Karpas-422 (cell line): ENCODE data around the gene DTX4. TPM values are rescaled to one million over a fixed set of nuclear protein-coding genes. Genes with fewer than 3 reads are reported as not detected.

ENCODE experiments used
- DNase-seq: peaks from one replicate; pipeline ENCODE4 v3.0.0-alpha.2; 2015
- H2AFZ ChIP-seq: fragments of 200-600 bp; sonication (generic); 2 replicates; pipeline ENCODE4 v1.6.1; 2014; ENCODE audit warnings: antibody characterized with exemption, low read length, mixed read lengths
- H3K27ac ChIP-seq: fragments of 200-600 bp; sonication (generic); 2 replicates; pipeline ENCODE4 v1.5.1; 2014; ENCODE audit warnings: mild to moderate bottlenecking, low read length, moderate library complexity
- H3K27me3 ChIP-seq: fragments of 200-600 bp; sonication (generic); 2 replicates; pipeline ENCODE4 v1.6.1; 2014; ENCODE audit warnings: low read length, mixed read lengths
- H3K36me3 ChIP-seq: fragments of 200-600 bp; sonication (generic); 2 replicates; pipeline ENCODE4 v1.6.1; 2014; ENCODE audit warnings: low read length, mixed read lengths; ENCODE audit not compliant: insufficient read depth
- H3K4me1 ChIP-seq: fragments of 200-600 bp; sonication (generic); 2 replicates; pipeline ENCODE4 v1.6.1; 2014; ENCODE audit warnings: mild to moderate bottlenecking, low read length, mixed read lengths
- H3K4me2 ChIP-seq: fragments of 200-600 bp; sonication (generic); 2 replicates; pipeline ENCODE4 v1.6.1; 2014; ENCODE audit warnings: low read length, low read depth, mild to moderate bottlenecking; ENCODE audit not compliant: poor library complexity, severe bottlenecking
- H3K4me3 ChIP-seq: fragments of 200-600 bp; sonication (generic); 2 replicates; pipeline ENCODE4 v1.5.1; 2014; ENCODE audit warnings: mild to moderate bottlenecking, antibody characterized with exemption, low read length, mixed read lengths
- H3K79me2 ChIP-seq: fragments of 200-600 bp; sonication (generic); 2 replicates; pipeline ENCODE4 v1.6.1; 2014; ENCODE audit warnings: mild to moderate bottlenecking, low read length, mixed read lengths
- H3K9ac ChIP-seq: fragments of 200-600 bp; sonication (generic); 2 replicates; pipeline ENCODE4 v1.6.0; 2014; ENCODE audit warnings: low read length
- H3K9me2 ChIP-seq: fragments of 200-600 bp; sonication (generic), shearing (Covaris generic); replicated peaks from 2 replicates; pipeline ENCODE4 v1.6.0; 2014; ENCODE audit warnings: mild to moderate bottlenecking, low read length, moderate library complexity; ENCODE audit not compliant: insufficient read depth
- H3K9me3 ChIP-seq: fragments of 300-700, 200-600 bp; sonication (generic); 2 replicates; pipeline ENCODE4 v1.6.1; 2014; ENCODE audit warnings: low read length, mixed read lengths
- H4K20me1 ChIP-seq: fragments of 200-600 bp; sonication (generic); 2 replicates; pipeline ENCODE4 v1.6.1; 2014; ENCODE audit warnings: mild to moderate bottlenecking, antibody characterized with exemption, low read length, low read depth; ENCODE audit not compliant: insufficient read depth
- total RNA-seq: library from RNA; depleted of rRNA; stranded (reverse); fragments of >200 nt; shearing (Covaris generic); gene quantifications from 2 replicates; pipeline ENCODE4 v1.2.3, GENCODE V29; 2014; ENCODE audit warnings: low replicate concordance

Gene DTX4
- total RNA-seq, 1 experiment from 2014 or later, result 8.4 TPM

DNA sequence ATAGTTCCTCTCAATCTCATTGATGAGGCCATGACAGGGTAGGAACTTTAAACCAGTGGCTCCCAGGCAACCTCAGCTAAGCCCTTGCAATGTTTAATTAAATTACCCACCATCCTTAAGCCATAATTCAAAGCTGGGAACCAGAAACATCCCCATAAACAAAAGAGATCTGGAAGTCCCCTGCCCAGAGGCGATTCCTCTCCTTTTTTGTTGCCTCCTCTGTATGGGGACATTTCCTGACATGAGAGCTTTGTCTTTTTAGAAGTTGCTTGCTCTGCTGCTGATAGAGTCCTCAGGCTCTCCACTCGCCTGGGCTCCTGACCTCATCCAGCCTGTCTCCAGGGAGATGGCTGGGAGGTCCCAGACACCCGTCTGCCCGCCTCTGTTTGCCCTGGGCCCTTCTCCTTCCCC is 3.2 kb downstream of the DTX4 start:
- Histone ChIP-seq H3K4me1 (peaks cover 22% of the 10 kb centered on the region), H4K20me1 (peaks cover 10% of the 10 kb centered on the region; the same call in 1 of the 2 replicates), H3K9me2 (no peaks in the 10 kb centered on the region), H3K36me3 (no peaks in the 10 kb centered on the region), H3K79me2 (no peaks in the 10 kb centered on the region), H3K4me2 (no peak overlapping the region), H3K9me3 (no peaks in the 10 kb centered on the region), H3K27me3 (no peaks in the 10 kb centered on the region), H3K9ac (no peak overlapping the region), H3K27ac (no peak overlapping the region), H2AFZ (no peak overlapping the region), H3K4me3 (no peak overlapping the region)
- no peak for DNase-seq

DNA sequence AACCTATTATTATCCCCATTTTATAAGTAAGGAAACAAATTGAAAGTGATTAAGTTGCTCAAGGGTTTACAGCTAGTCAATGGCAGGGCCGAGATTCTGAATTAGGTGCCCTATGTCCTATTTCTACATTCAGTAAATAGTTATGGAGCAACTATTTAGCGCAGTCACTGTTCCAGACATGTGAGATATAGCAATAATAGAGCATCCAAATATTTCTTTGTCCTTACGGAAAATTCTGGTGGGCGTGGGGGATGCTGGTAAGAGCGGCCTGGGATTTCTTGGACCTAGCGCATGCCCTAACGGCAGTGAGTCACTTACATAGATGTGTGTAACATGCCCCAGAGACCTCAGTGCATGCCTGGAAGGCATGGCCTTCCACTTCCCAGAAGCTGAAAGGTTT is 4.4 kb downstream of the DTX4 start:
- Histone ChIP-seq H3K9me3 (no peaks in the 10 kb centered on the region), H3K27ac (no peak overlapping the region), H3K4me2 (no peak overlapping the region), H3K4me1 (peaks cover 19% of the 10 kb centered on the region), H3K27me3 (no peaks in the 10 kb centered on the region), H3K9me2 (no peaks in the 10 kb centered on the region), H3K36me3 (no peaks in the 10 kb centered on the region), H3K4me3 (no peak overlapping the region), H2AFZ (no peak overlapping the region), H4K20me1 (peaks cover 13% of the 10 kb centered on the region; the same call in 1 of the 2 replicates), H3K9ac (no peak overlapping the region), H3K79me2 (no peaks in the 10 kb centered on the region)
- DNase-seq, result no peak

DNA sequence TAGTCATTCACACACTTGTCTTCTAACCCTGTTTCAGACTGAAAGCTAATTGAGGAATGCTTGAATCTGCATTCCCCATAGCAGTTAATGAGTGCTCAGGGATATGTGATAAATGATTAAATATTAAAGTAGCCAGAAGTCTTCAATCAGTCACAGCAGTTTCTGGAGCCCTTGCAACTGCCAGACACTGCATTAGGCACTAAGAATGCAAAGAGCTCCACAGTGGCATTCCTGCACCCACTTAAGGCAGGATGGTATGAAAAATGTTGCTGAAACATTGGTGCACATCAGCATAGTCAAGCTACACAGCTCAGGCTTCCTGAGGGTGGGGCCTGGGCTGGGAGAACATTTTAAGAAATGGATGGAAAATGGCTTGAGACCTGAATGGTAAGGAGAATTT is 6.5 kb downstream of the DTX4 start:
- Histone ChIP-seq H3K9me3 (no peaks in the 10 kb centered on the region), H3K4me1 (peaks cover 6% of the 10 kb centered on the region), H3K36me3 (no peaks in the 10 kb centered on the region), H3K27ac (no peak overlapping the region), H3K4me3 (no peak overlapping the region), H4K20me1 (peaks cover 14% of the 10 kb centered on the region; the same call in 1 of the 2 replicates), H3K9me2 (no peaks in the 10 kb centered on the region), H3K79me2 (no peaks in the 10 kb centered on the region), H3K27me3 (no peaks in the 10 kb centered on the region), H3K9ac (no peak overlapping the region), H2AFZ (no peak overlapping the region), H3K4me2 (no peak overlapping the region)
- no peak for DNase-seq

DNA sequence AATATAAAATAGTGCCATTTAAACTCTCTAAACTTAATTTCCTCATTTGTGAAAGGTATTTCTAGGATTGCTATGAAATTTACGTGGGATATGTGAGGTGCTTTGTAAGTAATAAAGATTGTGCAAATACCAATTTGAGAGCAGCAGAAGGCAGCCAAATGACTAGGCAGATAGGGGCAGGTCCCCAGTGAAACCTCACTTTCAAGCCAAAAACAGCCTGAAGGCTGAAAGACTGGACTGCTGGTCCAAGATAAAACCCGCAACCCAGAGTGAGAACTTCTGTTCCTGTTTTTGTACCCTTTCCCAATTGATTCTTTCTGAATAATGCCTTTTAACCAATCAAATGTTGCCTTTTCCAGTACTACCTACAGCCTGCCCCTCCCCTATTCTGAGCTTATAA is 7.2 kb downstream of the DTX4 start:
- H3K4me1 ChIP-seq, result peaks cover 2% of the 10 kb centered on the region
- H3K9ac ChIP-seq, result no peak overlapping the region
- H3K9me3 ChIP-seq, result no peaks in the 10 kb centered on the region
- no peaks in the 10 kb centered on the region for H3K27me3 ChIP-seq
- H4K20me1 ChIP-seq, result peaks cover 13% of the 10 kb centered on the region; the same call in 1 of the 2 replicates
- no peak overlapping the region for H3K4me2 ChIP-seq
- no peaks in the 10 kb centered on the region for H3K79me2 ChIP-seq
- DNase-seq, result no peak
- no peak overlapping the region for H2AFZ ChIP-seq
- no peak overlapping the region for H3K4me3 ChIP-seq
- H3K36me3 ChIP-seq, result no peaks in the 10 kb centered on the region
- H3K27ac ChIP-seq, result no peak overlapping the region
- H3K9me2 ChIP-seq, result no peaks in the 10 kb centered on the region

DNA sequence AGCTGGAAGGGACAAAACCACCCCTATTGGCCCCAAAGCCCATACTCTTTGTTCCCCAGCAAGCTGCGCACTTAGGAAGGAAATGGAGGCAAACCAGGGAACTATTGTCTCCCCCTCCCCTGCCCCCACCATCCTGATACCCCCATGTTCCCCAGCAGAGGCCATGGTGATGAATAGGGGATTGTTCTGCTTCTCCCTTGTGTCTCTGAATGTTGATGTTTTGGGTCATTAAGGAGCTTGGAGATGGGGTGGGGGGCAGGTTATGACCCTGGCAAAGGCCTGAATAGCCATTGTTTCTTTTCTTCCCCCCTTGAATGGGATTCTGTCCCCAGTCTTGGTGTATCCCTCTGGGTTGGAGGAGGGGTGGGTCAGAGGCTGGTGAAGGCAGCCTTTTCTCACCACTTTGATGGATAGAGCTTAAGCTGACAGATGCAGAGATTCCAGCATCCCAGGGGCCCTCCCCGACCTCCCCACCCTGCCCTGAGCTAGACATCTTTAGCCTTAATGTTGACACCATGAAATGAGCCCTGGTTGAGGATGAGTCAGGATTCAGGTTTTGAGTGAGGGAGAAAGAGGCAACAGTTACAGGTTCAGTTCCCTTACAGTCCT is 8.3 kb downstream of the DTX4 start:
- Histone ChIP-seq H3K27me3 (no peaks in the 10 kb centered on the region), H3K36me3 (no peaks in the 10 kb centered on the region), H3K4me2 (no peak overlapping the region), H3K4me3 (no peak overlapping the region), H3K4me1 (peaks cover 6% of the 10 kb centered on the region), H4K20me1 (0 out of 2 replicates have a peak, but pooled peaks cover 6% of the 10 kb centered on the region), H3K9me2 (no peaks in the 10 kb centered on the region), H3K27ac (no peak overlapping the region), H2AFZ (no peak overlapping the region), H3K9me3 (no peaks in the 10 kb centered on the region), H3K9ac (no peak overlapping the region), H3K79me2 (no peaks in the 10 kb centered on the region)
- no peak for DNase-seq

DNA sequence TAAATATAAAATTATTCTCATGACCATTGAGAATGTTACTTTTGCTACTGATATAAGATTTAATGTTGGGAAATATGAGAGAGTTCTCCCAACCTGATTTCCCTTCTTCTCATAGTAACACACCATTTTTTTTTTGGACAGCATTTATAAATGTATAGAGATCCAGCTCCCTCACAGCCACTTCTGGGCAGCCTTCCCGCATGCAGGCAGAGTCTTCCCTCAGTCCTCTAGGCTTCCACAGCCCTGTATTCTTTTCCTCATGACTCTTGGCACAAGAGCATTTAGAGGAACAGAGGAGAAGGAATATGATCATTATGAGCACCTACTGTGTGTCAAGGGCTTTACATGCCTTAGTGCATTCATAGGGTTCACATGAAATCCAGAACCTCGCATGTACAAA is 9.0 kb downstream of the DTX4 start:
- no peak for DNase-seq
- H3K9ac ChIP-seq, result no peak overlapping the region
- no peaks in the 10 kb centered on the region for H3K79me2 ChIP-seq
- no peak overlapping the region for H3K27ac ChIP-seq
- no peaks in the 10 kb centered on the region for H3K27me3 ChIP-seq
- no peaks in the 10 kb centered on the region for H3K9me2 ChIP-seq
- peaks cover 6% of the 10 kb centered on the region for H3K4me1 ChIP-seq
- H2AFZ ChIP-seq, result no peak overlapping the region
- H3K9me3 ChIP-seq, result no peaks in the 10 kb centered on the region
- no peak overlapping the region for H3K4me3 ChIP-seq
- 0 out of 2 replicates have a peak, but pooled peaks cover 6% of the 10 kb centered on the region for H4K20me1 ChIP-seq
- no peak overlapping the region for H3K4me2 ChIP-seq
- H3K36me3 ChIP-seq, result no peaks in the 10 kb centered on the region

DNA sequence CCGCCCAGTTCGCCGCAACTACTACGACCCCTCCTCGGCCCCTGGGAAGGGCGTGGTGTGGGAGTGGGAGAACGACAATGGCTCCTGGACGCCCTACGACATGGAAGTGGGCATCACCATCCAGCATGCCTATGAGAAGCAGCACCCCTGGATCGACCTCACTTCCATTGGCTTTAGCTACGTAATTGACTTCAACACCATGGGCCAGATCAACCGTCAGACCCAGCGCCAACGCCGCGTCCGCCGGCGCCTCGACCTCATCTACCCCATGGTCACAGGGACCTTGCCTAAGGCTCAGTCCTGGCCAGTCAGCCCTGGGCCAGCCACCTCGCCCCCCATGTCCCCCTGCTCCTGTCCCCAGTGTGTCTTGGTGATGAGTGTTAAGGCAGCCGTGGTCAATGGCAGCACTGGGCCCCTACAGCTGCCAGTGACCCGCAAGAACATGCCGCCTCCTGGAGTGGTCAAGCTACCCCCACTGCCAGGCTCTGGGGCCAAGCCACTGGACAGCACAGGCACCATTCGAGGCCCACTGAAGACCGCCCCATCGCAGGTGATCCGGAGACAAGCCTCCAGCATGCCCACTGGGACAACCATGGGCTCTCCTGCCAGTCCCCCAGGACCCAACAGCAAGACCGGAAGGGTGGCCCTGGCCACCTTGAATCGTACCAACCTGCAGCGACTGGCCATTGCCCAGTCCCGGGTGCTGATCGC is 10.0 kb downstream of the DTX4 start:
- Histone ChIP-seq H3K4me2 (no peak overlapping the region), H3K79me2 (no peaks in the 10 kb centered on the region), H3K9me2 (no peaks in the 10 kb centered on the region), H3K27ac (no peak overlapping the region), H4K20me1 (0 out of 2 replicates have a peak, but pooled peaks cover 6% of the 10 kb centered on the region), H2AFZ (no peak overlapping the region), H3K9ac (no peak overlapping the region), H3K4me3 (no peak overlapping the region), H3K4me1 (peaks cover 6% of the 10 kb centered on the region), H3K36me3 (no peaks in the 10 kb centered on the region), H3K27me3 (no peaks in the 10 kb centered on the region), H3K9me3 (no peaks in the 10 kb centered on the region)
- DNase-seq, result no peak

DNA sequence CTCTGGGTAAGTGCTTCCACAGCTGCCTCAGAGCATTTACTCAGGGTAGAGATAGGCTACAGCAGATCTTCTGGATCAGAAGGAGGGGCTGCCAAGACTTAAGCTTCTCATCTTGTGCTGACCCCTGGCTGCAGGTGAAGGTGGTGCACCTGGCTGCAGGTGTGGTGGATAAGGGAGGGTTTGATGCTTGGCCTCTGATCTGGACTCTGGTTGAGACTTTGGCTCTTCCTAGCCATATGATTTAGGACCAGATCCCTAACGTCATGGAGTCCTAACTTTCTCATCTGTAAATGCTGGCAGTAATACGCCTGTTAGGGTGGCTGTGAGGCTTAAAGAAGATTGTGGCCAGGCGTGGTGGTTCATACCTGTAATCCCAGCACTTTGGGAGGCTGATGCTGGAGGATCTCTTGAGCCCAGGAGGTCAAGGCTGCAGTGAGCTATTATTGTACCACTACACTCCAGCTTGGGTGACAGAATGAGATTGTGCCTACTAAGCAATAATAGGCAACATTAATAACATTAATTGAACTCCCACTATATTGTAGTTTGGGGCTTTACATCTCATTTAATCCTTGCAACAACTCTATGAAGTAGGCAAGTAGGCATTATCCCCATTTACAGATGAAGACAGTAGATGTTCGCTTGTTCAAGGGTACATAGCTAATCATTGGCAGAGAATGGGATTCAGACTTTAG is 10.7 kb downstream of the DTX4 start:
- Histone ChIP-seq H3K9me3 (no peaks in the 10 kb centered on the region), H3K36me3 (no peaks in the 10 kb centered on the region), H3K4me2 (no peak overlapping the region), H3K27me3 (no peaks in the 10 kb centered on the region), H3K27ac (no peak overlapping the region), H3K4me3 (no peak overlapping the region), H2AFZ (no peak overlapping the region), H3K9me2 (no peaks in the 10 kb centered on the region), H3K4me1 (peaks cover 6% of the 10 kb centered on the region), H3K9ac (no peak overlapping the region), H3K79me2 (no peaks in the 10 kb centered on the region), H4K20me1 (0 out of 2 replicates have a peak, but pooled peaks cover 6% of the 10 kb centered on the region)
- DNase-seq, result peak; percentile 77
